GM12865 (cell line): ENCODE results near the gene DNAAF6.

Experiments
- DNase-seq: peaks from one replicate; pipeline ENCODE4 v3.0.0; 2010; ENCODE audit warnings: low read depth
- H3K4me3 ChIP-seq: 2 replicates; pipeline ENCODE4 v1.5.1; 2011; ENCODE audit warnings: mild to moderate bottlenecking, low read depth, low read length, control low read depth
- TF ChIP-seq, protein P1 (sequence below): IDR thresholded peaks from 2 replicates; pipeline ENCODE4 v1.5.1; 2011; ENCODE audit warnings: low read length, control low read depth, low read depth, inconsistent platforms; ENCODE audit not compliant: insufficient read depth; ENCODE audit errors: missing control alignments

DNAAF6 gene

DNA sequence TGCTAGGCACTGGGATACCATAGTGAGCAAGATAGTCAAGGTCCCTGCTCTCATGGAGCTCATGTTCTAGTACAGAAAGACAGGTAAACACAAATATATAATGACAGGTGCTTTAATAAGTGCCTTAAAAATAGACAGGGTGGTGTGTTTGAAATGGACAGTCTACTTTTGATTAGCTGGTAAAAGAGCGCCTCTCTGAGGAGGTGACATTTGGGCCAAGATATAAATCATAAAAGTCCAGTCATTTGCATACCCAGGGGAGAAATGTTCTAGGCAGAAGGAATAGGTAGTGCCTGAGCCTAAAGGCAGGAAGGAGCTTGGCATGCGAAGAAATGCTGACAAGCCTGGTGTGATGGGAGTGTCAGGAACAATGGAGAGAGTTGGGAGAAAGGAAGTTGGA lies 83.6 kb downstream of the DNAAF6 start:
- no peak overlapping the region for H3K4me3 ChIP-seq
- TF ChIP-seq, protein P1, sequence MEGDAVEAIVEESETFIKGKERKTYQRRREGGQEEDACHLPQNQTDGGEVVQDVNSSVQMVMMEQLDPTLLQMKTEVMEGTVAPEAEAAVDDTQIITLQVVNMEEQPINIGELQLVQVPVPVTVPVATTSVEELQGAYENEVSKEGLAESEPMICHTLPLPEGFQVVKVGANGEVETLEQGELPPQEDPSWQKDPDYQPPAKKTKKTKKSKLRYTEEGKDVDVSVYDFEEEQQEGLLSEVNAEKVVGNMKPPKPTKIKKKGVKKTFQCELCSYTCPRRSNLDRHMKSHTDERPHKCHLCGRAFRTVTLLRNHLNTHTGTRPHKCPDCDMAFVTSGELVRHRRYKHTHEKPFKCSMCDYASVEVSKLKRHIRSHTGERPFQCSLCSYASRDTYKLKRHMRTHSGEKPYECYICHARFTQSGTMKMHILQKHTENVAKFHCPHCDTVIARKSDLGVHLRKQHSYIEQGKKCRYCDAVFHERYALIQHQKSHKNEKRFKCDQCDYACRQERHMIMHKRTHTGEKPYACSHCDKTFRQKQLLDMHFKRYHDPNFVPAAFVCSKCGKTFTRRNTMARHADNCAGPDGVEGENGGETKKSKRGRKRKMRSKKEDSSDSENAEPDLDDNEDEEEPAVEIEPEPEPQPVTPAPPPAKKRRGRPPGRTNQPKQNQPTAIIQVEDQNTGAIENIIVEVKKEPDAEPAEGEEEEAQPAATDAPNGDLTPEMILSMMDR, result no peak
- DNase-seq, result no peak

DNA sequence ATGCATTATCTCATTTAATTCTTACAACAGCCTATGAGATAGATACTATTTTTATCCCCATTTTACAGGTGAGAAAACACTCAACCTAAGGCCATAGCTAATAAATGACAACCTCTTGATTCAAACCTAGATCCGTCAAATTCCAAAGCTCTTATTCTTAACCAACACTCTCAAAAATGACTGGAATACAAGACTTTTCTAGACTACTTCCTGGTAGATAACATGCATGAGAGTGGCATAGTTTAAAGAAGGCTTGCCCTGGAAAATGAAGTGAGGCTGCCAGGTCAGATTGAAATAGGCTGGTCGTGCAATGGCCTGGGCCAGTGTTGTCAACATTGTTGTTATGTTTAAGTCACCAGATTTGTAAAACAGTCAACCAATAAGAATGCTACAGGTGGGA lies 86.6 kb downstream of the DNAAF6 start:
- H3K4me3 ChIP-seq, result no peak overlapping the region
- DNase-seq, result no peak
- TF ChIP-seq, protein P1, result no peak
